Suprapubic skin (tissue), 4 donors: ENCODE measurements around the gene ATF3. TPM values are rescaled to one million over a fixed set of nuclear protein-coding genes. Genes with fewer than 3 reads are reported as not detected.

Source experiments
- DNase-seq, 2 donors: peaks; one replicate each; pipeline ENCODE4 v3.0.0-alpha.2; 2019; ENCODE audit warnings: low spot score in 2 of 2
- H3K27ac ChIP-seq: fragments of 200-600 bp; sonication (generic); one replicate; pipeline ENCODE4 v1.5.1; 2019
- H3K27me3 ChIP-seq: fragments of 200-600 bp; sonication (generic); one replicate; pipeline ENCODE4 v1.5.1; 2019
- H3K36me3 ChIP-seq: fragments of 200-600 bp; sonication (generic); one replicate; pipeline ENCODE4 v1.5.1; 2019
- H3K4me1 ChIP-seq: fragments of 200-600 bp; sonication (generic); one replicate; pipeline ENCODE4 v1.5.1; 2019
- H3K4me3 ChIP-seq: fragments of 200-600 bp; sonication (generic); one replicate; pipeline ENCODE4 v1.5.1; 2019; ENCODE audit warnings: mild to moderate bottlenecking
- H3K9me3 ChIP-seq: fragments of 200-600 bp; sonication (generic); one replicate; pipeline ENCODE4 v1.5.1; 2019
- EP300 ChIP-seq: sonication (generic); formaldehyde crosslinking; IDR thresholded peaks from one replicate; pipeline ENCODE4 v1.6.1; 2017; ENCODE audit warnings: antibody characterized with exemption
- POLR2A ChIP-seq, 2 donors: fragments of 450-650 bp; IDR thresholded peaks; one replicate each; pipeline ENCODE4 v1.6.1; 2017; ENCODE audit warnings: antibody characterized with exemption in 2 of 2, mild to moderate bottlenecking in 2 of 2, moderate library complexity in 2 of 2
- POLR2AphosphoS5 ChIP-seq, 3 donors: sonication (generic); formaldehyde crosslinking; IDR thresholded peaks; one replicate each; pipeline ENCODE4 v1.6.1; 2017; ENCODE audit warnings: antibody characterized with exemption in 3 of 3
- WGBS: methylation state at CpG from one replicate; pipeline ENCODE4 v1.1.5; 2018; 5-methylcytosine and 5-hydroxymethylcytosine counted together
- total RNA-seq, 4 donors: library from RNA; depleted of rRNA; stranded (reverse); fragments of >200 nt; gene quantifications; one replicate each; pipeline ENCODE4 v1.1.0, GENCODE V29; 2016
- TF ChIP-seq, protein P1 (sequence below), 2 donors: fragments of 200-600 bp in 1 of 2; fragments of 450-650 bp in 1 of 2; sonication (generic) in 1 of 2; IDR thresholded peaks; one replicate each; pipeline ENCODE4 v1.5.1; 2016 to 2019; ENCODE audit warnings: antibody characterized with exemption in 2 of 2, mild to moderate bottlenecking in 1 of 2, moderate library complexity in 1 of 2

Gene ATF3
- total RNA-seq, 4 donors from 2014 or later = 43.9 to 151 (median 84.1) TPM

GRCh38 chr1:212591922-212592321 is 16.6 kb upstream of the ATF3 start:
- TF ChIP-seq POLR2AphosphoS5 (IDR thresholded peaks at IDR 0.05) = no peak
- no peak for TF ChIP-seq POLR2A (IDR thresholded peaks at IDR 0.05)
- TF ChIP-seq EP300 = no peak
- 92% methylated on average over 3 of the region's 3 CpGs for WGBS
- DNase-seq = no peak
- H3K4me3 ChIP-seq = no peak overlapping the region
- peaks cover 10% of the 10 kb centered on the region for H3K27me3 ChIP-seq
- H3K9me3 ChIP-seq = no peaks in the 10 kb centered on the region
- H3K27ac ChIP-seq = no peak overlapping the region
- H3K36me3 ChIP-seq = no peaks in the 10 kb centered on the region
- peaks cover 5% of the 10 kb centered on the region for H3K4me1 ChIP-seq

- no peak overlapping the region for H3K4me3 ChIP-seq
- WGBS = 77% methylated on average over 3 of the region's 3 CpGs
- no peak for DNase-seq
- H3K27me3 ChIP-seq = peaks cover 3% of the 10 kb centered on the region
- H3K9me3 ChIP-seq = no peaks in the 10 kb centered on the region
- H3K36me3 ChIP-seq = no peaks in the 10 kb centered on the region
- peaks cover 5% of the 10 kb centered on the region for H3K4me1 ChIP-seq
- no peak overlapping the region for H3K27ac ChIP-seq
- no peak for TF ChIP-seq POLR2A (IDR thresholded peaks at IDR 0.05)
- TF ChIP-seq POLR2AphosphoS5 (IDR thresholded peaks at IDR 0.05) = no peak
- no peak for TF ChIP-seq EP300
- TF ChIP-seq, protein P1, sequence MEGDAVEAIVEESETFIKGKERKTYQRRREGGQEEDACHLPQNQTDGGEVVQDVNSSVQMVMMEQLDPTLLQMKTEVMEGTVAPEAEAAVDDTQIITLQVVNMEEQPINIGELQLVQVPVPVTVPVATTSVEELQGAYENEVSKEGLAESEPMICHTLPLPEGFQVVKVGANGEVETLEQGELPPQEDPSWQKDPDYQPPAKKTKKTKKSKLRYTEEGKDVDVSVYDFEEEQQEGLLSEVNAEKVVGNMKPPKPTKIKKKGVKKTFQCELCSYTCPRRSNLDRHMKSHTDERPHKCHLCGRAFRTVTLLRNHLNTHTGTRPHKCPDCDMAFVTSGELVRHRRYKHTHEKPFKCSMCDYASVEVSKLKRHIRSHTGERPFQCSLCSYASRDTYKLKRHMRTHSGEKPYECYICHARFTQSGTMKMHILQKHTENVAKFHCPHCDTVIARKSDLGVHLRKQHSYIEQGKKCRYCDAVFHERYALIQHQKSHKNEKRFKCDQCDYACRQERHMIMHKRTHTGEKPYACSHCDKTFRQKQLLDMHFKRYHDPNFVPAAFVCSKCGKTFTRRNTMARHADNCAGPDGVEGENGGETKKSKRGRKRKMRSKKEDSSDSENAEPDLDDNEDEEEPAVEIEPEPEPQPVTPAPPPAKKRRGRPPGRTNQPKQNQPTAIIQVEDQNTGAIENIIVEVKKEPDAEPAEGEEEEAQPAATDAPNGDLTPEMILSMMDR (IDR thresholded peaks at IDR 0.05) = no peak
Observed at GRCh38 chr1:212593821-212594251, 14.7 kb upstream of the ATF3 start.

DNA sequence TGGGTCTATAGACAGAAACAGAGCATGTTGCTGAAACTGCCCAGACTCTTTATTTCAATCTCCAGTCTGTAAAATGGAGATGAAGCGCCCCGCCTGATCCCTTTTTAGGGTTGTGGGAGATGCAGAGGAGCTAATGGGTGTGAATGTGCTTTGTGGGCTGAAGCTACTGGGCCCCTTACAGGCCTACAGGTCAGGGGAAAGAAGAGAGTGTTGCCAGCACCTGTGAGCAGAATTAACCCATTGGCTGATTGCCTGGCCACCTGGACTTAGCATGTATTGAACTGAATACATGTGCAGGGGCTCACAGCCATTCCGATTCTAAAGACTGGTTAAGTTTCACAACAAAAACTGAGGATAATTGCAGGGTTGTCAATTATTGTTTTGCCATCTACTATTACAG is 13.9 kb upstream of the ATF3 start:
- H3K4me1 ChIP-seq = peaks cover 5% of the 10 kb centered on the region
- no peak for DNase-seq
- no peaks in the 10 kb centered on the region for H3K36me3 ChIP-seq
- H3K4me3 ChIP-seq = no peak overlapping the region
- no peak for TF ChIP-seq EP300
- TF ChIP-seq POLR2A (IDR thresholded peaks at IDR 0.05) = no peak
- TF ChIP-seq, protein P1 (IDR thresholded peaks at IDR 0.05) = no peak
- no peak for TF ChIP-seq POLR2AphosphoS5 (IDR thresholded peaks at IDR 0.05)
- H3K27ac ChIP-seq = no peak overlapping the region
- no peaks in the 10 kb centered on the region for H3K9me3 ChIP-seq
- 95% methylated on average over 3 of the region's 3 CpGs for WGBS
- H3K27me3 ChIP-seq = peaks cover 3% of the 10 kb centered on the region

- Histone ChIP-seq H3K27ac (no peak overlapping the region), H3K36me3 (no peaks in the 10 kb centered on the region), H3K9me3 (no peaks in the 10 kb centered on the region), H3K4me3 (no peak overlapping the region), H3K27me3 (peaks cover 3% of the 10 kb centered on the region), H3K4me1 (peaks cover 5% of the 10 kb centered on the region)
- TF ChIP-seq POLR2A (IDR thresholded peaks at IDR 0.05) (no peak), EP300 (no peak), POLR2AphosphoS5 (IDR thresholded peaks at IDR 0.05) (no peak)
- TF ChIP-seq, protein P1 (IDR thresholded peaks at IDR 0.05) = no peak
- DNase-seq = peak in 1 of 2 donors; percentile 62
- WGBS = over 99% methylated on average over 8 of the region's 8 CpGs
Observed at GRCh38 chr1:212595229-212595628, 13.3 kb upstream of the ATF3 start.

DNA sequence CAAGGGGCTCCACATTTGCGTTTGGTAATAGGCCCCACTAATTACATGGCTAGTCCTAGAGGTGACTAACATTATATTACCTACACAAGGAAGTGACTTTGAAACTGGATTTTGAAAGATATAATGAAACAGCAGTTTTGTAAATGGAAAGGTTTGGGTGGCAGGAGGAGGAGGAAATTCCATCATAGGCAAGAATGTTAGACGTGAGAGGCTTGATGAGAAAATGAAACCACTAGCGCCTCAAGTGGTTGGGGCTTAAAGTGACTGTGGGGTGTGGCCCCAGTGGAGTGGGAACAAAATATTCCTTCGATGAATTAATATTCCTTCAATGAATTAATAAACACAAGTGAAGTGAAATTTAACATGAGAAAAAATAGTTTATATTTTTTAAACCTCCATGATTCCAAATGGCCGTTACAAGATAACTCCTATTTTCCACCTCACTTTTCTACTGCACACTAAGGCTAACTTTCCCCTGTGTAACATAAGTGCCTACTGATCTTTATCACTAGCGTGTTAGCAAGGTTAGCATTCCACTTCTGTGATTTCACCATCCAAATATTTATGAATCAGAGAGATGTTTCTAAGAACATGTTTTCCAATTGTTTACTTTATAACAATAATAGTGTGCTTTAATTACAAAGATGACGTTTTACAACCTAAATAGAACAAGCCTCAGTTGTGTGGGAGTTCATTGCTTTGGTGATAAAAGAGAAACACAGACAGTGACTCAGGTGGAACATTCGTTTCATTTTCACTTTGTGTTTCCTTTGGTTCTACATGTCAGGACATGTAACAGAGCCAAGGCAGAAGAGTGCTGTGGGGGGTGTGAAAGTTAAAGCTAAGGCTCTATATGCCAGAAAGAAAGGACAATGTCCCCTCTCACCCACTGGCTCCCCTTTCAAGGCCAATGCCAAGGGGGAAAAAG is 12.5 kb upstream of the ATF3 start:
- WGBS = 29% methylated on average over 8 of the region's 8 CpGs
- DNase-seq = peak in 1 of 2 donors; percentile 52
- Histone ChIP-seq H3K4me3 (no peak overlapping the region), H3K27ac (peak overlapping the region; percentile 16), H3K27me3 (no peaks in the 10 kb centered on the region), H3K36me3 (no peaks in the 10 kb centered on the region), H3K9me3 (no peaks in the 10 kb centered on the region), H3K4me1 (peaks cover 10% of the 10 kb centered on the region)
- TF ChIP-seq, protein P1 (IDR thresholded peaks at IDR 0.05) = peak; percentile 12 to 60
- TF ChIP-seq POLR2AphosphoS5 (IDR thresholded peaks at IDR 0.05) (peak in 1 of 3 donors; percentile 7), EP300 (no peak), POLR2A (IDR thresholded peaks at IDR 0.05) (no peak)
